HepG2 (cell line): ENCODE measurements around the gene EBF4. TPM values are rescaled to one million over a fixed set of nuclear protein-coding genes. Genes with fewer than 3 reads are reported as not detected.

Source experiments
- MTF1 ChIP-seq: sonication (generic); formaldehyde crosslinking; IDR thresholded peaks from 2 replicates; pipeline ENCODE4 v1.5.0; 2020; ENCODE audit warnings: missing genetic modification reagents
- NRL ChIP-seq: sonication (generic); formaldehyde crosslinking; IDR thresholded peaks from 2 replicates; pipeline ENCODE4 v1.5.0; 2020; ENCODE audit warnings: missing genetic modification reagents, mild to moderate bottlenecking, moderate library complexity, borderline replicate concordance
- RAD21 ChIP-seq: fragments of 450-650 bp; formaldehyde crosslinking; IDR thresholded peaks from 2 replicates; pipeline ENCODE4 v1.5.0; 2020; ENCODE audit warnings: mild to moderate bottlenecking
- ZFP36L1 ChIP-seq: sonication (generic); formaldehyde crosslinking; IDR thresholded peaks from 2 replicates; pipeline ENCODE4 v1.8.0; 2022; ENCODE audit warnings: mild to moderate bottlenecking, missing genetic modification reagents, moderate library complexity
- ZNF543 ChIP-seq: sonication (generic); formaldehyde crosslinking; IDR thresholded peaks from 2 replicates; pipeline ENCODE4 v1.4.0; 2020; ENCODE audit warnings: mild to moderate bottlenecking, missing genetic modification reagents
- ZNF652 ChIP-seq: IDR thresholded peaks from 2 replicates; pipeline ENCODE4 v1.6.1; 2016; ENCODE audit warnings: low read depth, borderline replicate concordance
- polyA plus RNA-seq, 8 experiments: library from polyadenylated mRNA; depleted of rRNA in 3 of 8; stranded (reverse) in 7 of 8; unstranded in 1 of 8; fragments of >200 nt; fragmentation: Illumina TruSeq in 4 of 8; extraction: Trizol in 4 of 8; gene quantifications; 2 replicates each; pipeline versions ENCODE4 v1.2.1 to v1.2.3, GENCODE V29; 2011 to 2016; ENCODE audit warnings: low read depth in 4 of 8, missing spikeins in 1 of 8, mixed read lengths in 1 of 8; ENCODE audit not compliant: insufficient read depth in 1 of 8
- total RNA-seq, 5 experiments: library from RNA; depleted of rRNA; stranded (reverse); fragments of >200 nt; fragmentation: Illumina TruSeq; extraction: Trizol; gene quantifications; 2 replicates each; pipeline ENCODE4 v1.2.3, GENCODE V29; 2016; ENCODE audit warnings: low read depth in 1 of 5
- TF ChIP-seq, protein P1 (sequence below): sonication (generic); formaldehyde crosslinking; IDR thresholded peaks from 2 replicates; pipeline ENCODE4 v1.5.1; 2020; ENCODE audit warnings: mild to moderate bottlenecking, moderate library complexity, missing genetic modification reagents
- TF ChIP-seq, protein P2 (sequence below): sonication (generic); formaldehyde crosslinking; conservative IDR thresholded peaks from 2 replicates; pipeline ENCODE4 v1.4.0; 2020; ENCODE audit warnings: mild to moderate bottlenecking, missing genetic modification reagents, moderate library complexity
- TF ChIP-seq, protein P3 (sequence below): sonication (generic); formaldehyde crosslinking; IDR thresholded peaks from 2 replicates; pipeline ENCODE4 v1.5.0; 2020; ENCODE audit warnings: missing genetic modification reagents
- TF ChIP-seq, protein P4 (sequence below): IDR thresholded peaks from 2 replicates; pipeline ENCODE4 v1.4.0; 2020; ENCODE audit warnings: mild to moderate bottlenecking, missing genetic modification reagents
- TF ChIP-seq, protein P5 (sequence below): IDR thresholded peaks from 2 replicates; pipeline ENCODE4 v1.6.1; 2016; ENCODE audit warnings: low read depth, borderline replicate concordance
- TF ChIP-seq, protein P6 (sequence below): IDR thresholded peaks from 2 replicates; pipeline ENCODE4 v1.6.1; 2018; ENCODE audit warnings: missing genetic modification reagents, mild to moderate bottlenecking, missing compliant biosample characterization
- TF ChIP-seq, protein P7 (sequence below): sonication (generic); formaldehyde crosslinking; IDR thresholded peaks from 2 replicates; pipeline ENCODE4 v1.4.0; 2020; ENCODE audit warnings: missing genetic modification reagents

EBF4 gene
- total and polyA plus RNA-seq, 2 of the 13 experiments (the other 11 are each of a cell fraction or from before 2014, with no cell fraction given): 0.84 to 2.2 TPM

DNA sequence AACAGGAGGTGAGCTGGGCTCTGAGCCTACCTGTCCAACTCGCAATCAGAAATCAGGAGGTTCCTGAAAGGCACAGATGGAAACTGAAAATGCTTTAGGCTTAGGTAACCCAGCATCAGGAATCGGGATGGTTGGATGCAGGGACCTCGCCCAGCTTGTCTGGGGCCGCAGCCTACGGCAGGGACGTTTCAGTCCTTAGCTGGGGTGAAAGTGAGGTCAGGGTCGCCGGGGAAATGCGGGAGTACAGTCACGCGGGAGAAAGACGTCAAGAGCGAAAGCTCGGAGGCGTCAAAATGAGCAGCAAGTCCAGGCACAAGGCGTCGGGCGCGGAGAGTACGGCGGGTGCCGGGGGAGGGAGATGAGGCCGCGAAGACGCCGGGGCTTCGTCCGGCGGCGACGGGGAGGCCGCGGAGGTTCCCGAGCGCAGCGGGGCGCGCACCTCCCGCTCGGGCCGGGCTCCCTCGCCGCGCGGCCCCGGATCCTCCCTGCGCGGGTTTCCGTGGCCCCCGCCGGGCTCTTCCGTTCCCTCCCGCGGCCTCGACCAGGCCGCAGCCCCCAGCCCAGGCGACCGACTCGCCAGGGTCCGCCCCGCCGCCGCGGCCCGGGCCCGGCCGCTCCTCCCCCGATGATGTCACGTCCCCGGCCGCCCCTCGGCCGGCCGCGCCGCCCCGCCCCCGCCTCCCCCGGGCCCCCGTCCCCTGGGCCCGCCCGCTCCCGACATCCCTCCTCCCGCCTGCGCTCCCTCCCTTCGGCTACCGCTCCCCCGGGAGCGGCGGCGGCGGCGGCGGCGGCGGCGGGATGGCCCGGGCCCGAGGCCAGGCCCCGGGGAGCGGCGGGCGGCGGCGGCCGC lies at the start of gene EBF4 (continued):
- TF ChIP-seq, protein P1, sequence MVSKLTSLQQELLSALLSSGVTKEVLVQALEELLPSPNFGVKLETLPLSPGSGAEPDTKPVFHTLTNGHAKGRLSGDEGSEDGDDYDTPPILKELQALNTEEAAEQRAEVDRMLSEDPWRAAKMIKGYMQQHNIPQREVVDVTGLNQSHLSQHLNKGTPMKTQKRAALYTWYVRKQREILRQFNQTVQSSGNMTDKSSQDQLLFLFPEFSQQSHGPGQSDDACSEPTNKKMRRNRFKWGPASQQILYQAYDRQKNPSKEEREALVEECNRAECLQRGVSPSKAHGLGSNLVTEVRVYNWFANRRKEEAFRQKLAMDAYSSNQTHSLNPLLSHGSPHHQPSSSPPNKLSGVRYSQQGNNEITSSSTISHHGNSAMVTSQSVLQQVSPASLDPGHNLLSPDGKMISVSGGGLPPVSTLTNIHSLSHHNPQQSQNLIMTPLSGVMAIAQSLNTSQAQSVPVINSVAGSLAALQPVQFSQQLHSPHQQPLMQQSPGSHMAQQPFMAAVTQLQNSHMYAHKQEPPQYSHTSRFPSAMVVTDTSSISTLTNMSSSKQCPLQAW (CRISPR knock-in tag): no peak
- TF ChIP-seq ZNF652 (CRISPR knock-in tag): no peak
- TF ChIP-seq, protein P2, sequence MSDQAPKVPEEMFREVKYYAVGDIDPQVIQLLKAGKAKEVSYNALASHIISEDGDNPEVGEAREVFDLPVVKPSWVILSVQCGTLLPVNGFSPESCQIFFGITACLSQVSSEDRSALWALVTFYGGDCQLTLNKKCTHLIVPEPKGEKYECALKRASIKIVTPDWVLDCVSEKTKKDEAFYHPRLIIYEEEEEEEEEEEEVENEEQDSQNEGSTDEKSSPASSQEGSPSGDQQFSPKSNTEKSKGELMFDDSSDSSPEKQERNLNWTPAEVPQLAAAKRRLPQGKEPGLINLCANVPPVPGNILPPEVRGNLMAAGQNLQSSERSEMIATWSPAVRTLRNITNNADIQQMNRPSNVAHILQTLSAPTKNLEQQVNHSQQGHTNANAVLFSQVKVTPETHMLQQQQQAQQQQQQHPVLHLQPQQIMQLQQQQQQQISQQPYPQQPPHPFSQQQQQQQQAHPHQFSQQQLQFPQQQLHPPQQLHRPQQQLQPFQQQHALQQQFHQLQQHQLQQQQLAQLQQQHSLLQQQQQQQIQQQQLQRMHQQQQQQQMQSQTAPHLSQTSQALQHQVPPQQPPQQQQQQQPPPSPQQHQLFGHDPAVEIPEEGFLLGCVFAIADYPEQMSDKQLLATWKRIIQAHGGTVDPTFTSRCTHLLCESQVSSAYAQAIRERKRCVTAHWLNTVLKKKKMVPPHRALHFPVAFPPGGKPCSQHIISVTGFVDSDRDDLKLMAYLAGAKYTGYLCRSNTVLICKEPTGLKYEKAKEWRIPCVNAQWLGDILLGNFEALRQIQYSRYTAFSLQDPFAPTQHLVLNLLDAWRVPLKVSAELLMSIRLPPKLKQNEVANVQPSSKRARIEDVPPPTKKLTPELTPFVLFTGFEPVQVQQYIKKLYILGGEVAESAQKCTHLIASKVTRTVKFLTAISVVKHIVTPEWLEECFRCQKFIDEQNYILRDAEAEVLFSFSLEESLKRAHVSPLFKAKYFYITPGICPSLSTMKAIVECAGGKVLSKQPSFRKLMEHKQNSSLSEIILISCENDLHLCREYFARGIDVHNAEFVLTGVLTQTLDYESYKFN: no peak
- TF ChIP-seq, protein P3, sequence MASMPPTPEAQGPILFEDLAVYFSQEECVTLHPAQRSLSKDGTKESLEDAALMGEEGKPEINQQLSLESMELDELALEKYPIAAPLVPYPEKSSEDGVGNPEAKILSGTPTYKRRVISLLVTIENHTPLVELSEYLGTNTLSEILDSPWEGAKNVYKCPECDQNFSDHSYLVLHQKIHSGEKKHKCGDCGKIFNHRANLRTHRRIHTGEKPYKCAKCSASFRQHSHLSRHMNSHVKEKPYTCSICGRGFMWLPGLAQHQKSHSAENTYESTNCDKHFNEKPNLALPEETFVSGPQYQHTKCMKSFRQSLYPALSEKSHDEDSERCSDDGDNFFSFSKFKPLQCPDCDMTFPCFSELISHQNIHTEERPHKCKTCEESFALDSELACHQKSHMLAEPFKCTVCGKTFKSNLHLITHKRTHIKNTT (CRISPR knock-in tag): no peak
- TF ChIP-seq RAD21: 0 out of 2 replicates have a peak, but pooled peaks have one; percentile 25
- TF ChIP-seq ZNF543 (CRISPR knock-in tag): no peak
- TF ChIP-seq, protein P4, sequence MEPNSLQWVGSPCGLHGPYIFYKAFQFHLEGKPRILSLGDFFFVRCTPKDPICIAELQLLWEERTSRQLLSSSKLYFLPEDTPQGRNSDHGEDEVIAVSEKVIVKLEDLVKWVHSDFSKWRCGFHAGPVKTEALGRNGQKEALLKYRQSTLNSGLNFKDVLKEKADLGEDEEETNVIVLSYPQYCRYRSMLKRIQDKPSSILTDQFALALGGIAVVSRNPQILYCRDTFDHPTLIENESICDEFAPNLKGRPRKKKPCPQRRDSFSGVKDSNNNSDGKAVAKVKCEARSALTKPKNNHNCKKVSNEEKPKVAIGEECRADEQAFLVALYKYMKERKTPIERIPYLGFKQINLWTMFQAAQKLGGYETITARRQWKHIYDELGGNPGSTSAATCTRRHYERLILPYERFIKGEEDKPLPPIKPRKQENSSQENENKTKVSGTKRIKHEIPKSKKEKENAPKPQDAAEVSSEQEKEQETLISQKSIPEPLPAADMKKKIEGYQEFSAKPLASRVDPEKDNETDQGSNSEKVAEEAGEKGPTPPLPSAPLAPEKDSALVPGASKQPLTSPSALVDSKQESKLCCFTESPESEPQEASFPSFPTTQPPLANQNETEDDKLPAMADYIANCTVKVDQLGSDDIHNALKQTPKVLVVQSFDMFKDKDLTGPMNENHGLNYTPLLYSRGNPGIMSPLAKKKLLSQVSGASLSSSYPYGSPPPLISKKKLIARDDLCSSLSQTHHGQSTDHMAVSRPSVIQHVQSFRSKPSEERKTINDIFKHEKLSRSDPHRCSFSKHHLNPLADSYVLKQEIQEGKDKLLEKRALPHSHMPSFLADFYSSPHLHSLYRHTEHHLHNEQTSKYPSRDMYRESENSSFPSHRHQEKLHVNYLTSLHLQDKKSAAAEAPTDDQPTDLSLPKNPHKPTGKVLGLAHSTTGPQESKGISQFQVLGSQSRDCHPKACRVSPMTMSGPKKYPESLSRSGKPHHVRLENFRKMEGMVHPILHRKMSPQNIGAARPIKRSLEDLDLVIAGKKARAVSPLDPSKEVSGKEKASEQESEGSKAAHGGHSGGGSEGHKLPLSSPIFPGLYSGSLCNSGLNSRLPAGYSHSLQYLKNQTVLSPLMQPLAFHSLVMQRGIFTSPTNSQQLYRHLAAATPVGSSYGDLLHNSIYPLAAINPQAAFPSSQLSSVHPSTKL (CRISPR knock-in tag): peak; percentile 47; the same call in 1 of the 2 replicates
- TF ChIP-seq, protein P5, sequence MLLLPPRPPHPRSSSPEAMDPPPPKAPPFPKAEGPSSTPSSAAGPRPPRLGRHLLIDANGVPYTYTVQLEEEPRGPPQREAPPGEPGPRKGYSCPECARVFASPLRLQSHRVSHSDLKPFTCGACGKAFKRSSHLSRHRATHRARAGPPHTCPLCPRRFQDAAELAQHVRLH (CRISPR knock-in tag): no peak
- TF ChIP-seq MTF1 (CRISPR knock-in tag): no peak
- no peak for TF ChIP-seq ZFP36L1 (CRISPR knock-in tag)
- TF ChIP-seq, protein P6, sequence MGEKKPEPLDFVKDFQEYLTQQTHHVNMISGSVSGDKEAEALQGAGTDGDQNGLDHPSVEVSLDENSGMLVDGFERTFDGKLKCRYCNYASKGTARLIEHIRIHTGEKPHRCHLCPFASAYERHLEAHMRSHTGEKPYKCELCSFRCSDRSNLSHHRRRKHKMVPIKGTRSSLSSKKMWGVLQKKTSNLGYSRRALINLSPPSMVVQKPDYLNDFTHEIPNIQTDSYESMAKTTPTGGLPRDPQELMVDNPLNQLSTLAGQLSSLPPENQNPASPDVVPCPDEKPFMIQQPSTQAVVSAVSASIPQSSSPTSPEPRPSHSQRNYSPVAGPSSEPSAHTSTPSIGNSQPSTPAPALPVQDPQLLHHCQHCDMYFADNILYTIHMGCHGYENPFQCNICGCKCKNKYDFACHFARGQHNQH (CRISPR knock-in tag): peak; percentile 49; the same call in 1 of the 2 replicates
- TF ChIP-seq, protein P7, sequence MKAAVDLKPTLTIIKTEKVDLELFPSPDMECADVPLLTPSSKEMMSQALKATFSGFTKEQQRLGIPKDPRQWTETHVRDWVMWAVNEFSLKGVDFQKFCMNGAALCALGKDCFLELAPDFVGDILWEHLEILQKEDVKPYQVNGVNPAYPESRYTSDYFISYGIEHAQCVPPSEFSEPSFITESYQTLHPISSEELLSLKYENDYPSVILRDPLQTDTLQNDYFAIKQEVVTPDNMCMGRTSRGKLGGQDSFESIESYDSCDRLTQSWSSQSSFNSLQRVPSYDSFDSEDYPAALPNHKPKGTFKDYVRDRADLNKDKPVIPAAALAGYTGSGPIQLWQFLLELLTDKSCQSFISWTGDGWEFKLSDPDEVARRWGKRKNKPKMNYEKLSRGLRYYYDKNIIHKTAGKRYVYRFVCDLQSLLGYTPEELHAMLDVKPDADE (CRISPR knock-in tag): no peak; the same call in 1 of the 2 replicates
- peak; percentile 93; the same call in 1 of the 2 replicates for TF ChIP-seq NRL
